NCI-H146 (cell line): Measurements from ENCODE around the gene FOXK1.

ENCODE experiments used
- DNase-seq: peaks from one replicate; lab custom pipeline; 2025; lab: John Stamatoyannopoulos, UW

The FOXK1 gene

GRCh38 chr7:4699841-4700240 lies 17.7 kb downstream of the FOXK1 start:
- DNase-seq: no peak

- DNase-seq: no peak
Measured at GRCh38 chr7:4700577-4701235, 18.6 kb downstream of the FOXK1 start.

DNA sequence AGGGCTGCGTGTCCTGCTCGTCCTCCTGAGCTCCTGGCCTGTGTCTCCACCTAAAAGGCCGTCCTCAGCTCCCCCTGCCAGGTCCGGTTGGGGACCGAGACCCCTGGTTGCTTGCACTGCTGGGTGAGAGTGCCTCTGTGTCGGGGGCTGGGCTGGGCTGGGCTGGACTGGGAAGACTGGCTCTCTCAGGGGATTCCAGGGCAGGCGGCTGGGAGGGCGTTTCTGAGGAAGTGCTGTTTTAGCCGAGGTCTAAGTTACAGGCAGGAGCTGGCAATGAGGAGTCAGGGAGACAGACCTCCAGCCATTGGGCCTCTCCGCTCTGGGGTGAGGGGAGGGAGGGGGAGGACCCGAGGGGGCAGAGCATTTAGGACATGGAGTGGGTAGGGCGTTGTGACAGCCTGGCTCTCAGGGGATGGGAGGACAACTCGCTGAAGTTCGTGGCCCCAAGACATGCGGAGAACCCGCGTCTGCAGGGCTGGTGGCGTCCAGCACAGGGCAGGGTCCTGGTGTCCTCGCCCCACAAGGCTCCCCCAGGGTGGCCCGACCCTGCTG lies 20.9 kb downstream of the FOXK1 start:
- DNase-seq: no peak

GRCh38 chr7:4703532-4703931 lies 21.4 kb downstream of the FOXK1 start:
- no peak for DNase-seq

DNA sequence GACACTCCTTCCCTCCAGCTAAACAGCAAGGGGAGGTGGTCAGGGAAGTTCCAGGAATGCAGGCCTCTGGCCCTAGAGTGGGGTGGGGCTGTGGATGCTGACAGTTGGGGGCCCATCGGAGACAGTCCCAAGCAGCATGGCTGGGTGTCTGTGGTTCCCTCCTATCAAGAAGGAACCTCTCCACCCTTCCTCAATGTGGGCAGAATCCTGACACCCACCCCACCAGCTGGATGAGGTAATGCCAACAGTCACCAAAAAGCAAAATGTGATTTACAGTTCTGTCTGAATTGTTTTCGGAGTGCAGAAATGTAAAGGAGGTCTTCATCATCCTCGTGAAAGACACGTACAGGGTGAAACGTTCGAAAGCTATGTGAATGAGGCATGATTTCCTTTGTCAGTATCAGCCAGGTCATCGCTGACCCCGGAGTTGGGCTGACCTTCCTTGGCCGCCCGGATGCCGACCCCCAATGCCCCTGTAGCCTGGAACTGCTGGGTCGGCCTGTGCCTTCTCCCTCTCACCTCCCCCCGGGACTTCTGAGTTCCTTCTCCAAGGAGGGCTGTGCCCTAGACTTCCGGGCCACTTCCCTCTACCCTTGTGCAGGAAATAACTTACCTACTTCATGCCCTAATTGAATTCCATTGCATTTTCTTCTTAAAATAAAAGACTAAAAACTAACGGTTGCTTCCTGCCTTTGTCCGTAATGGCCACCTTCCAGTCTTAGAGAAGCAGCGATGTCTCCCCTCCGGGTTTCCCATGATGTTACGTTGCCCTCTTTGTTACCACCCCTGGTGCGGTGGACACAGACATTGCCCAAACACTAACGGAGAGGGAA lies 24.5 kb downstream of the FOXK1 start:
- no peak for DNase-seq

DNA sequence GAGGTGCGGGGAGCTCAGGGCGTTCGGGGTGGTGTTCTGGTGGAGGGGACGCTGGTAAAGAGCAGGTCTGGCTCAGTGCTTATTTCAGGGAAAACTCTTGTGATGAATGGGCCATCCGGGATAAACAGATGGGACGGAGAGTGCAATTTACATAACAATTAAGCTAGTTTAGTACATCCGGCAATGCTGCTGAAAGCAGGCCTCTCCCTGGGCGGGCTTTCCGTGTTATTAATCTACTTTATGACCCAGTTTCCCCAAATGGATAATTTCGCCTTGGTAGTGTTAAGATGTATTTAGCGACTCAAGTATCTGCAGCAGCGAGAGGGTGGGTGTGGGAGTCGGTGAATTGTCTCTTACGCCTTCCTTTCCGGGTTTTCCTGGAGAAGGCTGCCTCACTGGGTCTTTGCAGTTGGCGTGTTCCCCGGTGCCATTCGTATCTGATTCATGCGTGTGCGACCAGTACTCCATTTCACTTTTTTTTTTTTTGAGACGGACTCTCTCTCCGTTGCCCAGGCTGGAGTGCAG lies 25.2 kb downstream of the FOXK1 start:
- no peak for DNase-seq

- no peak for DNase-seq
Measured at GRCh38 chr7:4707980-4708411, 25.9 kb downstream of the FOXK1 start.

- DNase-seq: no peak
Measured at GRCh38 chr7:4709187-4709586, 27.1 kb downstream of the FOXK1 start.

DNA sequence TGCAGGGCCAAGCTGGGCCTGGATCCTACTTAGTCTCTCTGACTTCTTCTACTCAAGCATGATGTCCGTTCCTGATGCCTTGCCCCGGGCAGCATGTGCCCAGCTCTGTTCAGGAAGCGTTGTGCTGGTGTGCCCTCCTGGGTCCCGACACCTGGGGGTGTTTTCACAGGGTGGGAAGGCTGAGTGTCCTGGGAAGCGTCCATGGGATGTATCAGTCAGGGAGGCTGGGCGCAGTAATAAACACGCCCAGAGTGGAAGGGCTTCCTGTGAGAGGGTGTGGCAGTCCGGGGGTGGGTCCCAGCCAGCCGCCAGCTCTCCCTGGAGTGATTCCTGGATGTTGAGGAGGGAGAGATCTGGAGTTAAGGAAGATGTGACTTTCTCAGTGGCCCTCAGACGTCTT lies 29.0 kb downstream of the FOXK1 start:
- DNase-seq: no peak

DNA sequence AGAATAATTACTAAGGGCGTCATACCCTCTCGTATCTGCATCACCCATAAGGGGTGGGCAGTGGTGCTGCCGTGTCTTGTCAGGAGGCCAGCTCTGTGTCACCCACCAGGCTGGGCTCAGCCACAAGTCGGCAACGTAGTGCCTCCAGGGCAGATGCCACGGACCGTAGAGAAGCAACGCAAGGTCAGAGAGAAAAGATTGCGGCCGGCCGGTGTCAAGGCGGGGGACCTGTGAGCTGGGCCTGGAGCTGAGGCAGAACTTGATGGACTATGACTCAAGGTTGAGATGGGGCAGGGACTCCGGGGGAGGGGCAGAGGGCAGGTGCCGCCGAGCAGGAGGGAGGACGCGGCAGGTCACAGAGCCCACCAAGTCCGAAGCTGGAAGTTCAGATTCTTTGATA lies 29.5 kb downstream of the FOXK1 start:
- no peak for DNase-seq

DNA sequence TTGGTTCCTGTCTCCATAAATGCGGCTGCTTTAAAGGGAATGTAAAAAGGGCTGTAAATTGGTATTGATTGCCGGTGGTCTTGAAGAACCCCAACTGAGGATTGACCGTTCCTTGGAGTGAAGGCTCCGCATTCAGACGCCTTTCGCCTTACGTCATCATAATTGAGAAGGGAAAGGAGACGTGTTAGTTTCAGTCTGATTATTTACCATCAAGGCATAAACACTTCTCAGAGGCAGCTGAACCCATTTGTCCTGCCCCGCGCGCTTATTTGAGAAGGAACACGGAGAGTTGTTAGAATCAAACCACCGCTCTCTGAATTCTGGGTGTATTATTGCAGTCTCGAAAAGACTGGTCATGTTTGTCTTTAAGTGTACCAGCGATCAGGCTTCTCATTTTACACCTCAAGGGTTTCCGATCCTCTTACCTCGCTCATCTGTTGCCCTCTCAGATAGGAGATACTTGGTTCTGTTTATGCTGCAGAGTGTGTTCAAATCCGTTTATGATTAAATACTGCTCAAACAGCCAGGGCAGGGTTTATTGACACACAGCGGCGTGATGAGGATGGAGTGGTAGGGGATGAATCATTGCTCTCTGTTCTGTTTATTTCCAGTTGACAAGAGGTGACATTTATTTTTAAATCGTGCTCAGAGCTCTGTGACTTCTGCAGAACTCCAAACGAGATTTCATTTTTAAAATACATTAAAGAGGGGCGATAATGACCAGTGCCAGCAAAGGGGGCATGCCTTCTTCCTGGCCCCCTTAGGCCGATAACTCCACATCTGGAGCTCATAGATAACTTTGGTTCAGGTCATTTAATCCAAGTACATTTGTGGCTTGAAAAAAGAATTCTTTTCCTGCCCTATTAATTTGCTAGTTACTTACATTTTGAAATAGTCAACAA lies 30.4 kb downstream of the FOXK1 start:
- no peak for DNase-seq

DNA sequence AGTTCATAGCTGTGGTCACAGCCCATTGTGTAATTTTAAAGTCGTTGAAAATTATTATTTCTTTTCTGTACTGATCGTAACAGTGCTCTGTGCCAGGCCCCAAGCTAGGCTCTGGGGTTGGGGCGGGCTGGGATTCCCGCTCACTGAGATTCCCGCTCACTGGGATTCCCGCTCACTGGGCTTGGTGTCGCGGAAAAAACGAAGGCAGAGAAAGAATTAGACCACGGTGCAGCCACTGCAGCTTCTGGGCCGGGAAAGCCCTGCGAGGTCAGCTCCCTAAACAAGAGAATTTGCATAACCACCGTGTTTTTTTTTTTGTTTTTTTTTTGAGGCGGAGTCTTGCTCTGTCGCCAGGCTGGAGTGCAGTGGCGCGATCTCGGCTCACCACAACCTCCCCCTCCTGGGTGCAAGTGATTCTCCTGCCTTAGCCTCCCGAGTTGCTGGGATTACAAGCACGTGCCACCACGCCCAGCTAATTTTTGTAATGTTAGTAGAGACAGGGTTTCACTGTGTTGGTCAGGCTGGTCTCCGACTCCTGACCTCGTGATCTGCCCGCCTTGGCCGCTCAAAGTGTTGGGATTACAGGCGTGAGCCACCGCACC lies 31.2 kb downstream of the FOXK1 start:
- no peak for DNase-seq

- no peak for DNase-seq
Measured at GRCh38 chr7:4714161-4714700, 32.1 kb downstream of the FOXK1 start.

DNA sequence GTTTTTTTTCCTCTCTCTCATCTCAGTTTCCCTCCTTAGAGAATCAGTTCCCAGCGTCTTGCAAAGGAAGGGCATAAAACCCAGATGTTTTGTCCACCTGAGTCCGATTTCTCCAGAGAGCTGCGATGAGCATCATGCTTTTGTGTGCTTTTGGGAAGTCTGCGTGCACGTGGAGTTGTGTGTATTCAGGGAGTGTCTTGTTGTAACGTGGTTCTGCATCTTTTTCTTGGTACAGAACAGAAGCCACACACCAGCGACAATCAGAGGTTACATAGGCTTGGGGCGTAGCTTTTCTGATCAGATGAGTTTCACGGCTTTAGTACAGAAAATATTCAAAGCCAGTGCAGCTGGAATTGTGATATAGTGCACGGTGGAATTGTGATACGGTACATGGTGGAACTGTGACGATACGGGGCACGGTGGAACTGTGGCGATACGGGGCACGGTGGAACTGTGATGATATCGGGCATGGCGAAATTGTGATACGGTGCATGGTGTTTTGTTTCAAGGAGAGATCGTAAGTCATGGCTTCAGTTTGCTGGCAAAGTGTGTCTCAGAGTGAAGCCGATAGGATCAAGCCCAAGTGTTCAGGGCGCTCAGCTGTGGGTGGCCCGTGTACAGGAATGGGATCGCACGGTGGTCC lies 32.8 kb downstream of the FOXK1 start:
- no peak for DNase-seq

- DNase-seq: no peak
Measured at GRCh38 chr7:4715410-4715776, 33.3 kb downstream of the FOXK1 start.

GRCh38 chr7:4716946-4717795 lies 35.1 kb downstream of the FOXK1 start:
- DNase-seq: no peak

DNA sequence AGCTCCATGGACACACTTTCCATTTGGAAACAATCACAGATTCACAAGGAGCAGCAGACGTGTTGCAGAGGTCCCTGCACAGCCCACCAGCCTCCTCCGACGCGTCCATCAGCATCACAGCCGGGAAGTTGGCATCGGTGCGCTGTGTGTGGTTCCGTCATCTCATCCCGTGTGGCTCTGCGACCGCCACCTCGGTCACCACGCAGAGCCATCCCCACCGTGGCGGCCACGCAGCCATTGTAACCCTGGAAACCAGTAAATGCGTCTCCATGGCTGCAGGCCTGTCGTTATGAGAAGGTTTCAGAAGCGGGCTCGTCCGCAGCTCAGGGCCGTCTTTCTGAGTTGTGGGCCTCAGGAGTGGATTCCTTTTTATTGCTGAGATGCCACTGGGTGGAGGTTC lies 36.0 kb downstream of the FOXK1 start:
- no peak for DNase-seq

DNA sequence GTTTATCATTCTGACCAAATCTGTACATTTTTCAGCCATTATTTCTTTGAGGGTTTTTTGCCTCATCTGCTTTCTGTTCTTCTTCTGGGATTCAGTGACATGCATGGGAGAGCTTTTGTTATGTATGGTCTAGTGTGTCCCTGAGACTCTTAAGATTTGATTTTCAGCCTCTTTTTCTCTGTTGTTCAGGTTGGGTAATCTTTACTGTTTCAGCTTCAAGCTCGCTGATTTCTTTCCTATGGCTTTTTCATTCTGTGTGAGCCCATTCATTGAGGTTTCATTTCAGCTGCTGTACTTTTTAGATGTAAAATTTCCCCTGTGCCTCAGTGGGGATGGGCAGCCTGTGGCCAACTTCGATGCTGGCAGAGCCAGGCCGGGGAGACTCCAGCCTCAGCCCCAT lies 38.1 kb downstream of the FOXK1 start:
- DNase-seq: no peak

DNA sequence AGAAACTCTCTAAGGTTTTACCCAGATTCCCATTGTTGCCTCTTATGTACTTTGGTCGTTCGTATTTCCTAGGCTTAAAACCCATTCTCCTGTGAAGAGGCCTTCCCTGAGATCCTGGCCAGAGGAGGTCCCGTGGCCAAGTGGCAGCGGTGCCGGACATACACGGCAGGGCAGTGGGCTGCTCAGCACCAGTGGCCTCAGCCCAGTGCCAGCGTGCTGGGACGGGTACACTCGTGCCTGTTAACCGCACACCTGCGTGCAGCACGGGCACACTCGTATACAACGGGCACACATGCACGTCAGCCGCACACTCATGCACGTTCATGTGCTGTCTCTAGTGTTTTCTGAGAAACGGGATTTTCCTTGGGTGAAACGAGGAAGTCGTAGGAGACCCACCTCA lies 40.2 kb downstream of the FOXK1 start:
- DNase-seq: no peak
